ENCODE measurements around the gene MYMK.

Gene MYMK

GRCh38 chr9:133538176-133538575 is 13.4 kb upstream of the MYMK start:
- TF ChIP-seq, protein P1, sequence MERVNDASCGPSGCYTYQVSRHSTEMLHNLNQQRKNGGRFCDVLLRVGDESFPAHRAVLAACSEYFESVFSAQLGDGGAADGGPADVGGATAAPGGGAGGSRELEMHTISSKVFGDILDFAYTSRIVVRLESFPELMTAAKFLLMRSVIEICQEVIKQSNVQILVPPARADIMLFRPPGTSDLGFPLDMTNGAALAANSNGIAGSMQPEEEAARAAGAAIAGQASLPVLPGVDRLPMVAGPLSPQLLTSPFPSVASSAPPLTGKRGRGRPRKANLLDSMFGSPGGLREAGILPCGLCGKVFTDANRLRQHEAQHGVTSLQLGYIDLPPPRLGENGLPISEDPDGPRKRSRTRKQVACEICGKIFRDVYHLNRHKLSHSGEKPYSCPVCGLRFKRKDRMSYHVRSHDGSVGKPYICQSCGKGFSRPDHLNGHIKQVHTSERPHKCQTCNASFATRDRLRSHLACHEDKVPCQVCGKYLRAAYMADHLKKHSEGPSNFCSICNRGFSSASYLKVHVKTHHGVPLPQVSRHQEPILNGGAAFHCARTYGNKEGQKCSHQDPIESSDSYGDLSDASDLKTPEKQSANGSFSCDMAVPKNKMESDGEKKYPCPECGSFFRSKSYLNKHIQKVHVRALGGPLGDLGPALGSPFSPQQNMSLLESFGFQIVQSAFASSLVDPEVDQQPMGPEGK (CRISPR knock-in tag; IDR thresholded peaks at IDR 0.05; ENCODE audit: borderline replicate concordance), result no peak
- TF ChIP-seq ZNF8 (CRISPR knock-in tag; IDR thresholded peaks at IDR 0.05) (no peak), SNAI2 (CRISPR knock-in tag; IDR thresholded peaks at IDR 0.05) (no peak), TOX (CRISPR knock-in tag; IDR thresholded peaks at IDR 0.05; ENCODE audit: borderline replicate concordance) (no peak), BACH2 (CRISPR knock-in tag; IDR thresholded peaks at IDR 0.05; ENCODE audit: borderline replicate concordance) (no peak), CSDC2 (CRISPR knock-in tag; IDR thresholded peaks at IDR 0.05) (no peak), ARNTL (CRISPR knock-in tag; IDR thresholded peaks at IDR 0.05; ENCODE audit: borderline replicate concordance, low read depth) (no peak), ZFP30 (CRISPR knock-in tag; IDR thresholded peaks at IDR 0.05) (no peak), ISL1 (CRISPR knock-in tag; IDR thresholded peaks at IDR 0.05) (no peak), TCF4 (CRISPR knock-in tag; IDR thresholded peaks at IDR 0.05; ENCODE audit: borderline replicate concordance) (no peak), ZC3H10 (CRISPR knock-in tag; IDR thresholded peaks at IDR 0.05) (no peak), CSRNP3 (CRISPR knock-in tag; IDR thresholded peaks at IDR 0.05) (no peak)
- TF ChIP-seq, protein P2, sequence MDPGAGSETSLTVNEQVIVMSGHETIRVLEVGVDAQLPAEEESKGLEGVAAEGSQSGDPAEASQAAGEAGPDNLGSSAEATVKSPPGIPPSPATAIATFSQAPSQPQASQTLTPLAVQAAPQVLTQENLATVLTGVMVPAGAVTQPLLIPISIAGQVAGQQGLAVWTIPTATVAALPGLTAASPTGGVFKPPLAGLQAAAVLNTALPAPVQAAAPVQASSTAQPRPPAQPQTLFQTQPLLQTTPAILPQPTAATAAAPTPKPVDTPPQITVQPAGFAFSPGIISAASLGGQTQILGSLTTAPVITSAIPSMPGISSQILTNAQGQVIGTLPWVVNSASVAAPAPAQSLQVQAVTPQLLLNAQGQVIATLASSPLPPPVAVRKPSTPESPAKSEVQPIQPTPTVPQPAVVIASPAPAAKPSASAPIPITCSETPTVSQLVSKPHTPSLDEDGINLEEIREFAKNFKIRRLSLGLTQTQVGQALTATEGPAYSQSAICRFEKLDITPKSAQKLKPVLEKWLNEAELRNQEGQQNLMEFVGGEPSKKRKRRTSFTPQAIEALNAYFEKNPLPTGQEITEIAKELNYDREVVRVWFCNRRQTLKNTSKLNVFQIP (CRISPR knock-in tag; IDR thresholded peaks at IDR 0.05; ENCODE audit: borderline replicate concordance, low read depth), result no peak

DNA sequence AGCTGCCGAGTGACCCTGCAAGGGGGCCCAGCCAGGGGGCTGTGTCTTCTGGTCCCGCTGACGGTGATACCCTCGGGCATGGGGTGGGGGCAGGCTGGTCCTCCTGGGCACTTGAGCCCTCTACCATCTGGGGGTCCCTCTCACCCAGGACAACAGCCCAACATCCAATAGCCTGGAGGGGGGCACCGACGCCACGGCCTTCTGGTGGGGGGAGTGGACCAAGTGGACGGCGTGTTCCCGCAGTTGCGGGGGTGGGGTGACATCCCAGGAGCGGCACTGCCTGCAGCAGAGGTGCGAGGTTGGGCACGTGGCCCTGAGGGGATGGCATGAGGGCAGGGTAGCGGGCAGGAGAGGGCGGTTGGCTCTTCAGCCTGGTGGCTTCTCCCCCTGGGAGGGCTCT is 12.5 kb upstream of the MYMK start:
- TF ChIP-seq ZFP3 (CRISPR knock-in tag; IDR thresholded peaks at IDR 0.05) (no peak), ZNF565 (CRISPR knock-in tag; conservative IDR thresholded peaks at IDR 0.05; ENCODE audit: low read depth) (no peak), ESRRG (CRISPR knock-in tag; IDR thresholded peaks at IDR 0.05) (no peak), TSHZ2 (CRISPR knock-in tag; IDR thresholded peaks at IDR 0.05) (no peak)
- ATAC-seq, result no peak

More at GRCh38 chr9:133538176-133538575, 13.4 kb upstream of the MYMK start:
- ATAC-seq, result no peak

- ATAC-seq, result no peak
- TF ChIP-seq ZNF565 (CRISPR knock-in tag; conservative IDR thresholded peaks at IDR 0.05; ENCODE audit: low read depth) (no peak), ZNF70 (CRISPR knock-in tag; IDR thresholded peaks at IDR 0.05) (no peak), SNAI2 (CRISPR knock-in tag; IDR thresholded peaks at IDR 0.05) (no peak), ZC3H10 (CRISPR knock-in tag; IDR thresholded peaks at IDR 0.05) (no peak), ZFP30 (CRISPR knock-in tag; IDR thresholded peaks at IDR 0.05) (no peak), ISL1 (CRISPR knock-in tag; IDR thresholded peaks at IDR 0.05) (no peak), TOX (CRISPR knock-in tag; IDR thresholded peaks at IDR 0.05; ENCODE audit: borderline replicate concordance) (no peak), ARNTL (CRISPR knock-in tag; IDR thresholded peaks at IDR 0.05; ENCODE audit: borderline replicate concordance, low read depth) (no peak), BACH2 (CRISPR knock-in tag; IDR thresholded peaks at IDR 0.05; ENCODE audit: borderline replicate concordance) (no peak), PPARA (CRISPR knock-in tag; IDR thresholded peaks at IDR 0.05; ENCODE audit: borderline replicate concordance) (no peak)
- TF ChIP-seq, protein P3, sequence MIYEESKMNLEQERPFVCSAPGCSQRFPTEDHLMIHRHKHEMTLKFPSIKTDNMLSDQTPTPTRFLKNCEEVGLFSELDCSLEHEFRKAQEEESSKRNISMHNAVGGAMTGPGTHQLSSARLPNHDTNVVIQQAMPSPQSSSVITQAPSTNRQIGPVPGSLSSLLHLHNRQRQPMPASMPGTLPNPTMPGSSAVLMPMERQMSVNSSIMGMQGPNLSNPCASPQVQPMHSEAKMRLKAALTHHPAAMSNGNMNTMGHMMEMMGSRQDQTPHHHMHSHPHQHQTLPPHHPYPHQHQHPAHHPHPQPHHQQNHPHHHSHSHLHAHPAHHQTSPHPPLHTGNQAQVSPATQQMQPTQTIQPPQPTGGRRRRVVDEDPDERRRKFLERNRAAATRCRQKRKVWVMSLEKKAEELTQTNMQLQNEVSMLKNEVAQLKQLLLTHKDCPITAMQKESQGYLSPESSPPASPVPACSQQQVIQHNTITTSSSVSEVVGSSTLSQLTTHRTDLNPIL (CRISPR knock-in tag; IDR thresholded peaks at IDR 0.05; ENCODE audit: low read depth), result no peak
Observed at GRCh38 chr9:133536536-133536935, 11.8 kb upstream of the MYMK start.

Measured in SK-N-SH treated with all-trans-retinoic acid at 6 μM for 48 hours (cell line).